ENCODE results near the gene ORMDL1.

ORMDL1 gene

GRCh38 chr2:189783927-189784867 lies at the start of gene ORMDL1, which contains the start of gene PMS1:
TSS of gene ORMDL1 (minus strand) at chr2:189784339. CDS start at chr2:189782595, 1,744 bp downstream.
TSS of gene PMS1 (plus strand) at chr2:189784450. CDS start at chr2:189791810, 7,360 bp downstream.
- DNase-seq: peak; percentile 96

- no peak for DNase-seq
Observed at GRCh38 chr2:189830510-189830909, 46.4 kb upstream of the ORMDL1 start.

GRCh38 chr2:189829102-189829833 lies 45.1 kb upstream of the ORMDL1 start:
- peak; percentile 79 for DNase-seq

- DNase-seq: no peak
Observed at GRCh38 chr2:189826039-189826438, 41.9 kb upstream of the ORMDL1 start.

GRCh38 chr2:189824694-189825396 lies 40.7 kb upstream of the ORMDL1 start:
- peak; percentile 6 for DNase-seq

- peak; percentile 55 for DNase-seq
Observed at GRCh38 chr2:189821953-189822748, 38.0 kb upstream of the ORMDL1 start.

GRCh38 chr2:189819297-189819704 lies 35.2 kb upstream of the ORMDL1 start:
- peak; percentile 84 for DNase-seq

- no peak for DNase-seq
Observed at GRCh38 chr2:189818249-189819038, 34.3 kb upstream of the ORMDL1 start.

- DNase-seq: no peak
Observed at GRCh38 chr2:189803431-189803830, 19.3 kb upstream of the ORMDL1 start.

- DNase-seq: no peak
Observed at GRCh38 chr2:189802396-189802912, 18.3 kb upstream of the ORMDL1 start.

GRCh38 chr2:189799531-189799930 lies 15.4 kb upstream of the ORMDL1 start:
- DNase-seq: peak; percentile 65

GRCh38 chr2:189799030-189799331 lies 14.8 kb upstream of the ORMDL1 start:
- no peak for DNase-seq

GRCh38 chr2:189798312-189799029 lies 14.3 kb upstream of the ORMDL1 start:
- DNase-seq: peak; percentile 56

GRCh38 chr2:189797902-189798301 lies 13.8 kb upstream of the ORMDL1 start:
- DNase-seq: no peak

GRCh38 chr2:189794310-189794709 lies 10.2 kb upstream of the ORMDL1 start:
- DNase-seq: no peak

- DNase-seq: no peak
Observed at GRCh38 chr2:189791338-189792042, 7.4 kb upstream of the ORMDL1 start.

GRCh38 chr2:189783451-189783926 lies 650 bp downstream of the ORMDL1 start:
- peak; percentile 36 for DNase-seq

GRCh38 chr2:189782221-189782671 lies 1.9 kb downstream of the ORMDL1 start:
- DNase-seq: no peak

GRCh38 chr2:189772212-189772611 lies 11.9 kb downstream of the ORMDL1 start:
- DNase-seq: no peak

All from fibroblast of skin of right biceps (primary cell).